Measurements from ENCODE around the gene XDH.

XDH gene

GRCh38 chr2:31324016-31324633 is 90.4 kb downstream of the XDH start:
- Histone ChIP-seq H3K27ac (ENCODE audit: low read depth, low read length) (no peak overlapping the region), H3K4me3 (ENCODE audit: low read depth in 1 of 5, low read length in 5 of 5) (peak overlapping the region in 3 of 5 donors; percentile 37 to 63 (median 38))

DNA sequence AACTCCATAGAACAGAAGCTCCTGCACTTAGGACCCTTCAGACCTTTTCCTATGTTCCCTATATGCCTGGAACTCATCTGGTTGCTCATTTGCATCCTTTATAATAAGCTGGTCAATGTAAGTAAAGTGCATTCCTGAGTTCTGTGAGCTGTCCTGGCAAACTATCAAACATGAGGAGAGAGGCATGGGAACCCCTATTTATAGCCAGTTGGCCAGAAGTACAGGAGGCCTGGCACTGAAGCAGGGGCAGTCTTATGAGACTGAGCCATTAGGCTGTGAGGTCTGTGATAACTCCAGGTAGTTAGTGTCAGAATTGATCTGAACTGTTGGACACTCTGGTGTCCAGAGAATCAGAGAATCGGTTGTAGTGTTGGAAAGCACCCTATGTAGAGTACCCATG is 92.2 kb downstream of the XDH start:
- Histone ChIP-seq H3K9ac (ENCODE audit: low read length in 5 of 5) (no peak overlapping the region), H3K27ac (ENCODE audit: low read depth, low read length) (no peak overlapping the region), H3K9me3 (ENCODE audit: control insufficient read depth in 5 of 5, low read length in 5 of 5) (no peaks in the 10 kb centered on the region), H3K4me1 (ENCODE audit: control insufficient read depth in 5 of 5, insufficient read depth in 5 of 5, low read length in 5 of 5) (peaks cover 0 to 24% (median 4%) of the 10 kb centered on the region in 5 donors), H3K4me3 (ENCODE audit: low read depth in 1 of 5, low read length in 5 of 5) (no peak overlapping the region), H3K27me3 (ENCODE audit: control insufficient read depth in 5 of 5, insufficient read depth in 4 of 5, low read length in 5 of 5) (peaks cover 0 to 3% (median 0%) of the 10 kb centered on the region in 5 donors), H3K36me3 (ENCODE audit: control insufficient read depth in 5 of 5, insufficient read depth in 5 of 5, low read length in 5 of 5) (no peaks in the 10 kb centered on the region)

More at GRCh38 chr2:31324016-31324633, 90.4 kb downstream of the XDH start:
- Histone ChIP-seq H3K36me3 (ENCODE audit: control insufficient read depth in 5 of 5, insufficient read depth in 5 of 5, low read length in 5 of 5) (no peaks in the 10 kb centered on the region), H3K9ac (ENCODE audit: low read length in 5 of 5) (peak overlapping the region in 1 of 5 donors; percentile 23), H3K4me1 (ENCODE audit: control insufficient read depth in 5 of 5, insufficient read depth in 5 of 5, low read length in 5 of 5) (peaks cover 0 to 9% (median 0%) of the 10 kb centered on the region in 5 donors), H3K27me3 (ENCODE audit: control insufficient read depth in 5 of 5, insufficient read depth in 4 of 5, low read length in 5 of 5) (peaks cover 0 to 3% (median 0%) of the 10 kb centered on the region in 5 donors), H3K9me3 (ENCODE audit: control insufficient read depth in 5 of 5, low read length in 5 of 5) (no peaks in the 10 kb centered on the region)

DNA sequence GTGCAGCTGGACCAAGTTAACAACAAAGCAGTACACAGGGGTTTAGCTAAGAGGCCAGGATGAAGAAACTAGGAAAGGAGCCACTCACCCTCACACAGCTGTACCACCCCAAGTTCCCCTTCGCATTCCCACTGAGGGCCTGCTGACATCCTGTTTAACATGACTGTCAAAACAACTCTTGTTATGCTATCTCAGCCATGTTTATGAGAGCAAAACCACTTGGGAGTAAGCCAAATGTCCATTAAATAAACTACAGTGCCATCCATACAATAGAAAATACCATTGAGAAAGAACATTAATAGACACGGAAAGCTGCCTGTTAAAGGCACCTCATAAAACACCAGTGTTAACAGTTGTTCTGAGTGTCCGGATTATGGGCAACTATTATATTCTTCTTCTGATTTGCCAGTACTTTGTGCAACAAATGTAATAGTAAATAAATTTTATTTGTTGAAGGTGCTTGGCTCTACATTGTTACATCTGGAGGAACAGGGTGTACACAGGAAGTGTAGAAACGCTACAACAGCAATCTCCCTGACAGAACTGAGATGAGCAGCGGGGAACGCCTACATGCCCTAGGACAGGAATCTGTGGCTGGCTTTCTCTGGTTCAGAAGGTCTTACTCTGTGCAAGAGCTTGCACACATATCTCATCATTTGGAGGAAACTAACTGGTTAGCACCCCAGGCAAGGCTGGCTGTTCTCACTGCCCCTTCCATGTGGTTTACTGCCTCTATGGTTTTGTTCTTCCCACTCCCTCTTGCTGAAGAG is 95.0 kb downstream of the XDH start:
- H3K27ac ChIP-seq (ENCODE audit: low read depth, low read length): no peak overlapping the region
- H3K9ac ChIP-seq (ENCODE audit: low read length in 5 of 5): no peak overlapping the region
- no peak overlapping the region for H3K4me3 ChIP-seq (ENCODE audit: low read depth in 1 of 5, low read length in 5 of 5)
- no peaks in the 10 kb centered on the region for H3K36me3 ChIP-seq (ENCODE audit: control insufficient read depth in 5 of 5, insufficient read depth in 5 of 5, low read length in 5 of 5)
- H3K4me1 ChIP-seq (ENCODE audit: control insufficient read depth in 5 of 5, insufficient read depth in 5 of 5, low read length in 5 of 5): peaks cover 0 to 24% (median 4%) of the 10 kb centered on the region in 5 donors
- H3K27me3 ChIP-seq (ENCODE audit: control insufficient read depth in 5 of 5, insufficient read depth in 4 of 5, low read length in 5 of 5): peaks cover 0 to 3% (median 0%) of the 10 kb centered on the region in 5 donors
- H3K9me3 ChIP-seq (ENCODE audit: control insufficient read depth in 5 of 5, low read length in 5 of 5): no peaks in the 10 kb centered on the region

DNA sequence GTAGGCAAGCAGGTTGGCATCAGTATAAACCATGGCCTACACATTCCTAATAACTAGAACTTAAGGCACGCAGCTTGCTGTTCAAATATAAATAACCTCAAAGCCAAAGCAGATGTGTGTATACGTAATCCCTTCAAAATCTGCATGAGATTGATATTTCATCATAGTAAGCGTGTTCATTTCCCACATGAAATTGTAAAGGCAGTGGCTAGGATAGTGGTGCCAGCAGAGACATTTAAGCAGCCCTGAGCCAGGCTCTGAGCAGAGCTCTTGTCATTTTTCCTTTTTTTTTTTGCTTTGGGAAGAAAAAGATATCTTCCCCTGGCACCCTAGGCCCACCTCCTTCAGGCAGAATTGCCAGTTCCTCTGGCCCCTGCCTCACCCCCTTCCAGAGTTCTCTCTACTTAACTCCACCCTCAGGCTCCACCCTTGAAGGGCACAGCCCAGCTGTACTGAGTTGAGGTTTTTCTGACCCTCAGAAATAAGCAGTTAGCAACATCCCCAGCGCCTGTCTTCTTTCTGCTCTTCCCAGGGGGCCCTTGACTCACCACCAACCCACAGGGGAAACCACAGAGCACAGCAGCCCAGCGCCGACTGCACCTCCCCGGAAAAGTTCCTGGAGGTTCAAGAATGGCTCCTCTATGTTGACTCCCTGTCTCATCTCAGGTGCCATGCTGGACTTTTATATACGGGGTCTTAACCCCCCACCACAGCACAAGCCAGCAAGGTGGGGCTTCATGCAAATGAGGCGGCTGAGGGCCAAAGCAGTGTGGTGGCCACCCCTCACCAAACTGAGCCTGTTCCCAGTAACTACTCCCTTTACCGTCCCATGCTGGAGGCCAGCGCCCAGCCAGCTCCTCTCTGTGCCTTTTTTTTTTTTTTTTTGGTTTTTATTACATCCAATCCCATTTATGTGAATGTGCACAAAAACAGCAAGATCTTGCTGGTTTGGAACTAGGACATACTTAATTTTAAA is 95.9 kb downstream of the XDH start:
- peaks cover 0 to 24% (median 4%) of the 10 kb centered on the region in 5 donors for H3K4me1 ChIP-seq (ENCODE audit: control insufficient read depth in 5 of 5, insufficient read depth in 5 of 5, low read length in 5 of 5)
- no peak overlapping the region for H3K4me3 ChIP-seq (ENCODE audit: low read depth in 1 of 5, low read length in 5 of 5)
- no peak overlapping the region for H3K27ac ChIP-seq (ENCODE audit: low read depth, low read length)

GRCh38 chr2:31317396-31317795 is 97.1 kb downstream of the XDH start:
- Histone ChIP-seq H3K9ac (ENCODE audit: low read length in 5 of 5) (no peak overlapping the region), H3K27me3 (ENCODE audit: control insufficient read depth in 5 of 5, insufficient read depth in 4 of 5, low read length in 5 of 5) (peaks cover 0 to 3% (median 0%) of the 10 kb centered on the region in 5 donors), H3K27ac (ENCODE audit: low read depth, low read length) (no peak overlapping the region), H3K36me3 (ENCODE audit: control insufficient read depth in 5 of 5, insufficient read depth in 5 of 5, low read length in 5 of 5) (no peaks in the 10 kb centered on the region), H3K9me3 (ENCODE audit: control insufficient read depth in 5 of 5, low read length in 5 of 5) (no peaks in the 10 kb centered on the region), H3K4me1 (ENCODE audit: control insufficient read depth in 5 of 5, insufficient read depth in 5 of 5, low read length in 5 of 5) (peaks cover 0 to 24% (median 4%) of the 10 kb centered on the region in 5 donors), H3K4me3 (ENCODE audit: low read depth in 1 of 5, low read length in 5 of 5) (no peak overlapping the region)

More for the DNA sequence above, 95.9 kb downstream of the XDH start:
- no peaks in the 10 kb centered on the region for H3K36me3 ChIP-seq (ENCODE audit: control insufficient read depth in 5 of 5, insufficient read depth in 5 of 5, low read length in 5 of 5)
- H3K9ac ChIP-seq (ENCODE audit: low read length in 5 of 5): no peak overlapping the region
- H3K9me3 ChIP-seq (ENCODE audit: control insufficient read depth in 5 of 5, low read length in 5 of 5): no peaks in the 10 kb centered on the region
- H3K27me3 ChIP-seq (ENCODE audit: control insufficient read depth in 5 of 5, insufficient read depth in 4 of 5, low read length in 5 of 5): peaks cover 0 to 3% (median 0%) of the 10 kb centered on the region in 5 donors

DNA sequence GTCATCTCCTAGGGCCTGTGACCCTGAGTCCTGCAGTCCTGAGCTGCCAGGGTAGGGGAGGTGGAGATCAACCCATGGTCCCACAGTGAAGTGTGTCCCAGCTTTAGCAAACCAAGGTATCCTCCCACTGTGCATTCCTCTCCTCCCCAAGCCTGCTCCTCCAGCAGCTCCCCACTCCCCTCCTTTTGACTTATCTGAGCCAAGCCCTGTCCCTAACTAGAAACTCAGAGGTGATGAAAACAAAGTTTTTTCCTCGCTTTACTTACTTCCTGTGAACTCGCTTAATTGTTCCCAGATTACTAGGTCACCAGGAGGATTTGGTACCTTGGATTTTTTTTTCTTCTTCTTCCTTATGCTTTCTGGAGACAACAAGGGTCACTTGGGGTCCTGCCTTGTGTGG is 99.8 kb downstream of the XDH start:
- no peak overlapping the region for H3K27ac ChIP-seq (ENCODE audit: low read depth, low read length)
- no peak overlapping the region for H3K4me3 ChIP-seq (ENCODE audit: low read depth in 1 of 5, low read length in 5 of 5)
- H3K9ac ChIP-seq (ENCODE audit: low read length in 5 of 5): no peak overlapping the region

DNA sequence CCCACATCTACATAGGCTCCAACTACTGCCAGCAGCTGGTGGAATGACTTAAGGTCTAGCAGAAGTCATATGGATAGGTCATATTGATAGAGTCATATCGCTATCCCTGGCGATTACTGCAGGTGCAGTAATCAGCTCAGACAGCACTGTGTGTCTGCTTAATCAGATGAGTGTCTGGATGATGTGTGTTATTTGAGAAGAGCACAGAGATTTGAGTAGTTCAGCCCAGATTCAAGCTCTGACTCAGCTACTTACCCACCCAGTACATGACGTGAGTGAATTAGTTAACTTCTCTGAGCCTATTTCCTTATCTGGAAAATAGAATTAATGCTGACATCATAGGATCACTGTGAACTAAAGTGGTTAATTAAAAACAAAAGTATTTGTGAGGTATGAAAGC is 101.6 kb downstream of the XDH start:
- H3K9me3 ChIP-seq (ENCODE audit: control insufficient read depth in 5 of 5, low read length in 5 of 5): no peaks in the 10 kb centered on the region
- H3K36me3 ChIP-seq (ENCODE audit: control insufficient read depth in 5 of 5, insufficient read depth in 5 of 5, low read length in 5 of 5): no peaks in the 10 kb centered on the region
- H3K9ac ChIP-seq (ENCODE audit: low read length in 5 of 5): no peak overlapping the region
- no peaks in the 10 kb centered on the region for H3K27me3 ChIP-seq (ENCODE audit: control insufficient read depth in 5 of 5, insufficient read depth in 4 of 5, low read length in 5 of 5)
- no peak overlapping the region for H3K4me3 ChIP-seq (ENCODE audit: low read depth in 1 of 5, low read length in 5 of 5)
- H3K27ac ChIP-seq (ENCODE audit: low read depth, low read length): no peak overlapping the region
- H3K4me1 ChIP-seq (ENCODE audit: control insufficient read depth in 5 of 5, insufficient read depth in 5 of 5, low read length in 5 of 5): peaks cover 0 to 2% (median 0%) of the 10 kb centered on the region in 5 donors

More for the DNA sequence above, 99.8 kb downstream of the XDH start:
- Histone ChIP-seq H3K9me3 (ENCODE audit: control insufficient read depth in 5 of 5, low read length in 5 of 5) (no peaks in the 10 kb centered on the region), H3K36me3 (ENCODE audit: control insufficient read depth in 5 of 5, insufficient read depth in 5 of 5, low read length in 5 of 5) (no peaks in the 10 kb centered on the region), H3K27me3 (ENCODE audit: control insufficient read depth in 5 of 5, insufficient read depth in 4 of 5, low read length in 5 of 5) (peaks cover 0 to 2% (median 0%) of the 10 kb centered on the region in 5 donors), H3K4me1 (ENCODE audit: control insufficient read depth in 5 of 5, insufficient read depth in 5 of 5, low read length in 5 of 5) (peaks cover 0 to 16% (median 4%) of the 10 kb centered on the region in 5 donors)

GRCh38 chr2:31304816-31305215 is 109.7 kb downstream of the XDH start:
- no peak overlapping the region for H3K9ac ChIP-seq (ENCODE audit: low read length in 5 of 5)
- H3K9me3 ChIP-seq (ENCODE audit: control insufficient read depth in 5 of 5, low read length in 5 of 5): no peaks in the 10 kb centered on the region
- no peak overlapping the region for H3K4me3 ChIP-seq (ENCODE audit: low read depth in 1 of 5, low read length in 5 of 5)
- H3K36me3 ChIP-seq (ENCODE audit: control insufficient read depth in 5 of 5, insufficient read depth in 5 of 5, low read length in 5 of 5): no peaks in the 10 kb centered on the region
- H3K27me3 ChIP-seq (ENCODE audit: control insufficient read depth in 5 of 5, insufficient read depth in 4 of 5, low read length in 5 of 5): no peaks in the 10 kb centered on the region
- peaks cover 0 to 2% (median 0%) of the 10 kb centered on the region in 5 donors for H3K4me1 ChIP-seq (ENCODE audit: control insufficient read depth in 5 of 5, insufficient read depth in 5 of 5, low read length in 5 of 5)
- no peak overlapping the region for H3K27ac ChIP-seq (ENCODE audit: low read depth, low read length)

DNA sequence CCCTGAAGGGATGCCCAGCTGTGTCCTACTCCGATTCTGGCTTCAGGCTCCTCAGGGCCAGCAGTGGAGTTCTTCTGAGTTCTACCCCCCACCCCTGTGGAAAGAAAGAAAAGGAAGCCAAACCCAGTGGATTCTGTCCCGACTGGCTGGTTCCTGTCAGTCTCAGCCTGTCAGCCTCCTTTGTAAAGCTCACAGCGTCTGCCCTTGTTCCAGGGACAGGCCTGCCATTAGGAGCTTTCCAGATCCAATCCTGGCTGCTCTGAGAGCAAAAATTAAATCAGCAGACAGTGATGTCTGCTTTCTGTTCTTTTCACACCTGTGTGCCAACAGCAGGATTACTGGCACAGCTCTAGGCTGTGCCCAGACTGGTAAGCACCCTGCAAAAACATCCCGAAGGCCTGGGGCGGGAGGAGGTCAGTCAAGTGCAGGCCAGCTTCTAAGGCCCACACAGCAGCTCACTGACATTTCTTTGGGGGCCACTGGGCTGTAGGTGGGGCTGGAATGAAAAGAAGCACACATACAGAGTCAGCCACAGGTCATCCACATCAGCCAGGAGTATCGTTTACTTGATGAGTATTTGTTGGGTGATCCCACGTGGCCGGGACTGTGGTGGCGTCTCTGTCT is 111.5 kb downstream of the XDH start:
- Histone ChIP-seq H3K9ac (ENCODE audit: low read length in 5 of 5) (no peak overlapping the region), H3K4me1 (ENCODE audit: control insufficient read depth in 5 of 5, insufficient read depth in 5 of 5, low read length in 5 of 5) (peaks cover 0 to 2% (median 0%) of the 10 kb centered on the region in 5 donors), H3K36me3 (ENCODE audit: control insufficient read depth in 5 of 5, insufficient read depth in 5 of 5, low read length in 5 of 5) (no peaks in the 10 kb centered on the region)

More for the DNA sequence above, 111.5 kb downstream of the XDH start:
- Histone ChIP-seq H3K4me3 (ENCODE audit: low read depth in 1 of 5, low read length in 5 of 5) (no peak overlapping the region), H3K9me3 (ENCODE audit: control insufficient read depth in 5 of 5, low read length in 5 of 5) (no peaks in the 10 kb centered on the region), H3K27ac (ENCODE audit: low read depth, low read length) (no peak overlapping the region), H3K27me3 (ENCODE audit: control insufficient read depth in 5 of 5, insufficient read depth in 4 of 5, low read length in 5 of 5) (no peaks in the 10 kb centered on the region)

Measured in subcutaneous abdominal adipose tissue (tissue), 5 donors.